Endothelial cell of umbilical vein (primary cell): Measurements from ENCODE around the gene TNFSF13. TPM values are rescaled to one million over a fixed set of nuclear protein-coding genes. Genes with fewer than 3 reads are reported as not detected.
A peak's percentile ranks its signal among the peaks of the same experiment; 100 is the strongest.

ENCODE experiments used
- BruUV-seq: library from RNA; stranded (reverse); fragments of 400-500 nt; replicated peaks from 2 replicates; lab custom pipeline; 2021; lab: Mats Ljungman, UMichigan
- CTCF ChIA-PET: fragments of 300-600, 350-600 bp; sonication (Branson Sonifier 250); formaldehyde crosslinking; loops from one replicate; lab custom pipeline; 2021; ENCODE audit warnings: antibody characterized with exemption, inconsistent platforms; lab: Charles Lee
- POLR2A ChIA-PET: fragments of 300-600, 350-600 bp; sonication (Branson Sonifier 250); formaldehyde crosslinking; loops from one replicate; lab custom pipeline; 2021; ENCODE audit warnings: antibody characterized with exemption, inconsistent platforms; lab: Charles Lee
- DNase-seq: peaks from one replicate; pipeline ENCODE4 v3.0.0-alpha.2; 2011; ENCODE audit warnings: low read depth, low spot score
- FAIRE-seq: peaks from 2 replicates; lab custom pipeline; 2011; peaks lifted over from hg19 to GRCh38; lab: Jason Lieb, UNC
- H2AFZ ChIP-seq: 2 replicates; pipeline ENCODE4 v1.6.0; 2012; ENCODE audit warnings: low read depth, low read length, control low read depth, inconsistent platforms
- H3K27ac ChIP-seq: 2 replicates; pipeline ENCODE4 v1.5.1; 2011; ENCODE audit warnings: low read depth, mild to moderate bottlenecking, control low read depth, low read length, moderate library complexity; ENCODE audit not compliant: insufficient read depth
- H3K27me3 ChIP-seq, 2 experiments: 2 replicates each; pipeline versions ENCODE4 v1.6.0 to v1.6.1; 2011; ENCODE audit warnings: low read length in 2 of 2, mixed read lengths in 1 of 2; ENCODE audit not compliant: control insufficient read depth in 2 of 2, insufficient read depth in 2 of 2
- H3K36me3 ChIP-seq, 2 experiments: 2 replicates in 1 of 2; 3 replicates in 1 of 2; pipeline ENCODE4 v1.5.1; 2011; ENCODE audit warnings: low read length in 2 of 2, mild to moderate bottlenecking in 1 of 2, moderate library complexity in 1 of 2; ENCODE audit not compliant: control insufficient read depth in 2 of 2, insufficient read depth in 2 of 2; ENCODE audit errors: extremely low read depth in 1 of 2
- H3K4me1 ChIP-seq: 3 replicates; pipeline ENCODE4 v1.5.1; 2011; ENCODE audit warnings: mild to moderate bottlenecking, low read length; ENCODE audit not compliant: control insufficient read depth, insufficient read depth; ENCODE audit errors: extremely low read depth
- H3K4me2 ChIP-seq: 2 replicates; pipeline ENCODE4 v1.6.1; 2011; ENCODE audit warnings: low read length, control low read depth, mixed read lengths; ENCODE audit not compliant: insufficient read depth
- H3K4me3 ChIP-seq, 3 experiments: fragments of 200-600 bp in 1 of 3; sonication (generic), shearing (Covaris generic) in 1 of 3; replicated peaks in 1 of 3; 2 replicates each; pipeline ENCODE4 v1.5.1; 2011 to 2016; ENCODE audit warnings: control low read depth in 3 of 3, low read length in 3 of 3, mild to moderate bottlenecking in 2 of 3, inconsistent platforms in 1 of 3, low read depth in 1 of 3, moderate library complexity in 1 of 3; ENCODE audit not compliant: insufficient read depth in 1 of 3
- H3K79me2 ChIP-seq: 2 replicates; pipeline ENCODE4 v1.6.0; 2012; ENCODE audit warnings: low read length, inconsistent platforms; ENCODE audit not compliant: control insufficient read depth, insufficient read depth
- H3K9ac ChIP-seq: replicated peaks from 2 replicates; pipeline ENCODE3; 2011; ENCODE audit warnings: low read length, control low read depth; ENCODE audit not compliant: insufficient read depth; ENCODE audit errors: extremely low read depth
- H3K9me1 ChIP-seq: replicated peaks from 3 replicates; pipeline ENCODE4 v1.6.0; 2011; ENCODE audit warnings: mild to moderate bottlenecking, low read length; ENCODE audit not compliant: control insufficient read depth, insufficient read depth; ENCODE audit errors: extremely low read depth
- H3K9me3 ChIP-seq: replicated peaks from 2 replicates; pipeline ENCODE4 v1.5.1; 2012; ENCODE audit warnings: low read length, inconsistent platforms; ENCODE audit not compliant: control insufficient read depth, insufficient read depth
- H4K20me1 ChIP-seq: replicated peaks from 2 replicates; pipeline ENCODE3; 2011; ENCODE audit warnings: mild to moderate bottlenecking, low read length; ENCODE audit not compliant: control insufficient read depth, insufficient read depth; ENCODE audit errors: extremely low read depth
- CTCF ChIP-seq, 2 donors: IDR thresholded peaks; 1 replicate in 1 of 2; 2 replicates in 1 of 2; pipeline ENCODE4 v1.5.1; 2011; ENCODE audit warnings: low read length in 2 of 2, mild to moderate bottlenecking in 2 of 2, moderate library complexity in 2 of 2, control low read depth in 1 of 2, inconsistent platforms in 1 of 2, low read depth in 1 of 2; ENCODE audit not compliant: insufficient read depth in 1 of 2; ENCODE audit errors: extremely low read depth in 1 of 2
- EZH2 ChIP-seq: IDR thresholded peaks from 2 replicates; pipeline ENCODE4 v1.6.1; 2012; ENCODE audit warnings: borderline replicate concordance, low read depth, mild to moderate bottlenecking, moderate library complexity, low read length, inconsistent platforms; ENCODE audit not compliant: severe bottlenecking
- FOS ChIP-seq: IDR thresholded peaks from 2 replicates; pipeline ENCODE4 v1.6.1; 2011; ENCODE audit warnings: mild to moderate bottlenecking, low read length, moderate library complexity, borderline replicate concordance; ENCODE audit not compliant: insufficient read depth
- GATA2 ChIP-seq: IDR thresholded peaks from 2 replicates; pipeline ENCODE4 v1.7.0; 2011; ENCODE audit warnings: low read depth, mild to moderate bottlenecking, moderate library complexity, mixed read lengths, low read length; ENCODE audit not compliant: insufficient read length, insufficient read depth
- JUN ChIP-seq: IDR thresholded peaks from 2 replicates; pipeline ENCODE4 v1.6.1; 2011; ENCODE audit warnings: borderline replicate concordance, low read depth; ENCODE audit not compliant: insufficient read length, insufficient read depth
- MYC ChIP-seq: IDR thresholded peaks from one replicate; pipeline ENCODE4 v1.6.1; 2011; ENCODE audit warnings: mild to moderate bottlenecking, low read depth, low read length
- POLR2A ChIP-seq: IDR thresholded peaks from 2 replicates; pipeline ENCODE4 v1.6.1; 2012; ENCODE audit warnings: low read depth, mild to moderate bottlenecking, control low read depth, low read length
- POLR2AphosphoS5 ChIP-seq: IDR thresholded peaks from 2 replicates; pipeline ENCODE4 v1.6.1; 2012; ENCODE audit warnings: low read depth, mild to moderate bottlenecking, control low read depth, low read length, moderate library complexity; ENCODE audit not compliant: insufficient read depth
- dilution Hi-C: fragments of 300-500 bp; cut with MboI; formaldehyde crosslinking; loops from one replicate; pipeline ENCODE4 v1.15.0; 2019; ENCODE audit warnings: low sequenced_read_pairs; ENCODE audit not compliant: extremely low pct_ligation_motif_present
- intact Hi-C: fragments of 100-400 bp; cut with micrococcal nuclease; formaldehyde crosslinking; loops from one replicate; pipeline ENCODE4 v1.10.0; 2022
- polyA plus RNA-seq, 4 experiments: library from polyadenylated mRNA; depleted of rRNA in 3 of 4; stranded (reverse) in 3 of 4; unstranded in 1 of 4; fragments of >200 nt; gene quantifications; 2 replicates each; pipeline versions ENCODE4 v1.2.1 to v1.2.3, GENCODE V29; 2011 to 2012; ENCODE audit warnings: missing spikeins in 1 of 4
- total RNA-seq: library from RNA; stranded (reverse); gene quantifications from 2 replicates; pipeline ENCODE4 v1.2.3, GENCODE V29; 2021
- TF ChIP-seq, protein P1 (sequence below): IDR thresholded peaks from 2 replicates; pipeline ENCODE4 v1.6.1; 2011; ENCODE audit not compliant: insufficient read depth, insufficient read length

The TNFSF13 gene
- total and polyA plus RNA-seq, 2 donors (not counting 3 experiments of a cell fraction or from before 2014, with no cell fraction given), result 3.6 to 5.4 TPM

DNA sequence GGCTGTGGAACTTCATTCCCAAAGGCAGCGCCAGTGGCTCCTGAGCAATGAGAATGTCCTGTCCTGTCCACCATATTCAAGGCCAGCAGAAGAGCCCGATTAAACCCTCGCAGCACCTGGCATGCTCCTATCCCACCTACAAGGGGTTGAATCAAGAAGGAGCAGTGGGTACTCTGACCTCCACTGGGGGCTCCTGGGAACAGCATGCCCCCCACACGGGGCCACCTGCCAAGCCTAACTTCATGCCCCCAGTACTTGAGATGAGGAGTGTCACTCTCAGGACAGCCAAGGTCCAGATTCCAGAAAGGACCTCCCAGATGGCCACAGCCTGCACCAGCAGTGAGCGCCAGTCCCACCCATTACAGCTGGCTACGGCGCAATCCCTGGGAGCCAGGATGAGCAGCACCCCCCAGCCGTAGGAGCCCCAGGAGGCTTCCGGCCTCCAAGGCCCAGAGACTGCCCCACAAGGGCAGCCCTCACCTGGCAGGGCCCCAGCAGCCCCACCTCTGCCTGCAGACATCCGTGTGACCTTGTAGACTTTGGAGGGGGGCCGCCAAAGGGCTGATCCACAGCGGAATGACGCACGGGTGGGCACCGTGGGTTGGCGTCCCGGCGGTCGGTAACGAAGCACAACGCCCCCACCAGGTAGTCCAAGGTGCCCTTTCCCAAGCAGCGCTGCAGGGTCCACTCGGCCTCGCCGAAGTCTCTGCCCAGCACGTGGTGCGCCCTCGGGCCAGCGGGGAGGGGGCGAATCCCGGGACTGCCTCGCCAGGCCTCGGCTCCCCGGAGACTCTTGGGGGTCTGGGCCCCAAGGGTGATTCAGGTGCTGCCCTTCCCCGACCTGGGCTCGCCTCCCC, 24.1 kb downstream of the TNFSF13 start:
- intact Hi-C loops (loop anchor here (1.0 kb wide), 2 partner anchors 10 to 98 kb away; partner anchors contain the start of gene POLR2A), dilution Hi-C loops (no loop called here)
- CTCF ChIA-PET, result interaction anchor here (1.4 to 1.5 kb wide), 2 partner anchors 22 to 105 kb away, joined by 8 to 10 read pairs; partner anchors contain the start of genes TP53 and WRAP53
- POLR2A ChIA-PET, result interaction anchor here (0.9 to 1.4 kb wide), 3 partner anchors 9 to 105 kb away, joined by 3 to 6 read pairs (median 4); partner anchors contain the start of genes TP53 and WRAP53
- H3K9ac ChIP-seq, result peak overlapping the region; percentile 94
- TF ChIP-seq, protein P1, sequence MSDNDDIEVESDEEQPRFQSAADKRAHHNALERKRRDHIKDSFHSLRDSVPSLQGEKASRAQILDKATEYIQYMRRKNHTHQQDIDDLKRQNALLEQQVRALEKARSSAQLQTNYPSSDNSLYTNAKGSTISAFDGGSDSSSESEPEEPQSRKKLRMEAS, result no peak
- TF ChIP-seq FOS, result no peak
- no peak for TF ChIP-seq EZH2
- no peak for TF ChIP-seq MYC
- no peak for TF ChIP-seq POLR2AphosphoS5
- TF ChIP-seq JUN, result no peak
- TF ChIP-seq CTCF (IDR thresholded peaks at IDR 0.05; ENCODE audit: extremely low read depth in 1 of 2, insufficient read depth in 1 of 2, low read depth in 1 of 2, low read length in 2 of 2), result no peak
- no peak for TF ChIP-seq POLR2A
- no peak for TF ChIP-seq GATA2
- H3K4me1 ChIP-seq, result peaks cover 35% of the 10 kb centered on the region
- H3K36me3 ChIP-seq, result peaks cover 5 to 21% of the 10 kb centered on the region in 2 experiments
- no peaks in the 10 kb centered on the region for H3K9me1 ChIP-seq
- no peaks in the 10 kb centered on the region for H3K27me3 ChIP-seq
- H3K4me3 ChIP-seq, result peak overlapping the region in 1 of 3 experiments; percentile 66
- H3K79me2 ChIP-seq, result peaks cover 31% of the 10 kb centered on the region
- H3K27ac ChIP-seq, result peak overlapping the region; percentile 88
- no peak overlapping the region for H3K4me2 ChIP-seq
- FAIRE-seq (no peak), DNase-seq (no peak)
- no peak overlapping the region for H2AFZ ChIP-seq
- no peaks in the 10 kb centered on the region for H3K9me3 ChIP-seq
- no peaks in the 10 kb centered on the region for H4K20me1 ChIP-seq
- BruUV-seq, result no TSS peak
